ENCODE data around the gene FADS1. TPM values are rescaled to one million over a fixed set of nuclear protein-coding genes. Genes with fewer than 3 reads are reported as not detected.

FADS1 gene
- total RNA-seq, 2 donors from 2014 or later = 50.4 to 56.5 TPM

DNA sequence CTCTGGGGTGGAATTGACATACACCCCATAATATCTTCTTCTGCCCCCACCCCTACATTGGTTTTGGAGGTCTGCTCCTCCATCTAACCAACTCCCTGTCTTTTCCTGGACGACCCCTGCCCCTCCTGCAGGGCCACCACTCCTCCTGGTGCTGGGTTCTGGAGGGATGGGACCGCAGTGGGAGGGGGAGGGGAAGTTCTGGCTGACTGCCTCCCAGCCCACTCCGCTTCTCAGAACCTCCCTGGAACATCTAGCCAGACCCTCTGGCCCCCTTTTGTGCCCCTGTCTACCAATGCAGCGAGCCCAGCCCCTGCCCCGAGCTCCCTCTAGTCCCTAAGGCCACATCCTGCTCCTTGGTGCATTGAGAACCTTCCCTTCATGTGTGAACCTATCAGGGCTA lies 63.1 kb downstream of the FADS1 start:
- DNase-seq (ENCODE audit: low spot score) (no peak), ATAC-seq (no peak)
- Mint-ChIP-seq H3K4me3 (peak overlapping the region; percentile 82), H3K27ac (peak overlapping the region in 1 of 2 donors; percentile 18), H3K36me3 (no peaks in the 10 kb centered on the region), H3K27me3 (peaks cover 8% of the 10 kb centered on the region in 2 donors), H3K4me1 (ENCODE audit: low read depth in 2 of 2) (peaks cover 29 to 37% of the 10 kb centered on the region in 2 donors), H3K9me3 (no peaks in the 10 kb centered on the region)

DNA sequence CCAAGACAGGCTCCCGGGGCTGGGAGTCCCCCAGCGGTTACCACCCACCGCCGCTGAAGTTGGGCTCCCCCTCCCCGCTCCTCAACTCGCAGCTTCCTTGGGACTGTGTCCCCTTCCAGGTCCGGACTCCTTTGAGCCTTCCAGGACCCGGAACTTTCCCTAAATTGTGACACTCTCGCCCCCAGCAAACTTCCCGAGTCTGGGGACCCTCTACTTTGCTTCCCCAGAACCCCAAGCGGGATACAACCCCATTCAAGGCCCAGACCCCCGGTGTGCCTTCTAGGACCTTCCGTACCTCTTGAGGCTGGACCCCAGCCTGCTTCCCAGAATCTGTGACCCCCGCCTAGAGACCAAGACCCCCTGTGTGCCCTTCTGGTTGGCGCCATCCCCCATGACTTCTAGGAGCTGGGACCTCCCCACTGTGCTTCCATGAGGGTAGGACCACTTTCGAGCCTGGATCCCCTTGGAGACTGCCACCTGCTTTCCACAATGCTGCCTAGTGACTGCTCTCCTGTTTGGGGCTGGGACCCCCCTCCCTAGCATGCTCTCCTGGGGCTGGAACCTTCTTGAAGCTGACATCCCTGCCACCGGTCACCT lies 63.8 kb downstream of the FADS1 start:
- no peak for DNase-seq (ENCODE audit: low spot score)

DNA sequence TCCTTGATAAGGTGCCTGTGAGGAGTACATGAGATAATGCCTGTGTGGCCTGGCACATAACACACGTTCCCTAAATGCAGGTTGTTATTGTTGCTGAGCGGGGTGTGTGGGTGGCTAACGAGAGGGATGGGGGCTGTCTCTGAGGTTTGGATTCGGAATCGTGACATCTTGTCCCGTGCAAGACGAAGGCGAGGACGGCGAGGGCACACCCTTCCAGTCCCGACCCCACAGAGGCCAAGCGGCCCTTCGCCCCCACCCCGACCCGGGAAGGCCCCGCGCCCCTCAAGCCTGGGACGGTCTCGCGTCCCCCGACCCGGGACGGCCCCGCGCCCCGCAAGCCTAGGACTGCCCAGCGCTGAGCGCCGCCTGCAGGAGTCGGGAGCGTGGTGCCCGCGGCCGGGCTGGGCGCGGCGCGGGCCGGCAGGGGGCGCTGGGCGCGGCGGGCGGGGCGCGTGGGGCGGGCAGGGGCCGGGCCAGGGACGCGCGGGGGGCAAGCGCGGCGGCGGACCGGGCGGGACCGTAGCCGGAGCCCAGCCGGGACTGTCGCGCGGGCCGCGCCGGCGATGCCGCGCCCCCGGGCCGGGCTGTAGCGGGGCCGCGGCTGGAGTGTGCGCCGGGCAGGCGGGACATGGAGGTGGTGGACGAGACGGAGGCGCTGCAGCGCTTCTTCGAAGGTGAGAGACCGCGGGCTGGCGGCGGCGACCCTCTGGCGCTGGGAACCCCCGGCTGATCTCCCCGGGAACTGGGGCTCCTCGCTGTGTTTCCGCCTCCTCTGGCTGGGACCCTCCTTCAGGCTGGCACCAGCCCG lies 64.5 kb downstream of the FADS1 start, which contains the start of gene MYRF:
TSS of gene MYRF (plus strand) at position 520 of the 808 bp plus-strand sequence. CDS start at position 629, 109 bp downstream.
- ATAC-seq = peak; percentile 80 to 87
- DNase-seq (ENCODE audit: low spot score) = peak; percentile 70
- H3K9me3 Mint-ChIP-seq = no peaks in the 10 kb centered on the region
- H3K4me1 Mint-ChIP-seq (ENCODE audit: low read depth in 2 of 2) = peaks cover 28 to 35% of the 10 kb centered on the region in 2 donors
- H3K27ac Mint-ChIP-seq = peak within 1 kb of the TSS; percentile 18 to 26
- peaks cover 8% of the 10 kb centered on the region in 2 donors for H3K27me3 Mint-ChIP-seq
- peak within 1 kb of the TSS; percentile 82 for H3K4me3 Mint-ChIP-seq
- no peaks in the 10 kb centered on the region for H3K36me3 Mint-ChIP-seq

More for the DNA sequence above, 63.8 kb downstream of the FADS1 start:
- H3K4me1 Mint-ChIP-seq (ENCODE audit: low read depth in 2 of 2) = peaks cover 29 to 37% of the 10 kb centered on the region in 2 donors
- peak overlapping the region; percentile 82 for H3K4me3 Mint-ChIP-seq
- peaks cover 8% of the 10 kb centered on the region in 2 donors for H3K27me3 Mint-ChIP-seq
- H3K36me3 Mint-ChIP-seq = no peaks in the 10 kb centered on the region
- peak overlapping the region; percentile 18 to 26 for H3K27ac Mint-ChIP-seq
- no peaks in the 10 kb centered on the region for H3K9me3 Mint-ChIP-seq
- ATAC-seq = no peak

DNA sequence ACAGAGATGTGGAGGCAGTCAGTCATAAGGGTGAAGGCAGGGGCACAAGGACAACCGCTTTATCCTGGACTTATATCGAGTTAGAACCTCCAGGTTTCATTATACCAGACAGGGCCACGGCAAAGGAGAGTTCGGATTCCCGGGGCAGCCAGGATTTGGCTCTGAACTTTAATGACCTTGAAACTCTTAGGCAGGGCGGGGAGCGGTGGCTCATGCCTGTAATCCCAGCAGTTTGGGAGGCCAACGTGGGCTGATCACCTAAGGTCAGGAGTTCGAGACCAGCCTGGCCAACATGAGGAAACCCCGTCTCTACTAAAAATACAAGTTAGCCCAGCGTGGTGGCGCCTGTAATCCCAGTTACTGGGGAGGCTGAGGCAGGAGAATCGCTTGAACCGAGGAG lies 65.4 kb downstream of the FADS1 start:
- H3K27me3 Mint-ChIP-seq = peaks cover 8% of the 10 kb centered on the region in 2 donors
- peaks cover 21 to 27% of the 10 kb centered on the region in 2 donors for H3K4me1 Mint-ChIP-seq (ENCODE audit: low read depth in 2 of 2)
- H3K9me3 Mint-ChIP-seq = no peaks in the 10 kb centered on the region
- ATAC-seq (no peak), DNase-seq (ENCODE audit: low spot score) (no peak)
- no peaks in the 10 kb centered on the region for H3K36me3 Mint-ChIP-seq
- no peak overlapping the region for H3K27ac Mint-ChIP-seq
- peak overlapping the region; percentile 34 for H3K4me3 Mint-ChIP-seq

DNA sequence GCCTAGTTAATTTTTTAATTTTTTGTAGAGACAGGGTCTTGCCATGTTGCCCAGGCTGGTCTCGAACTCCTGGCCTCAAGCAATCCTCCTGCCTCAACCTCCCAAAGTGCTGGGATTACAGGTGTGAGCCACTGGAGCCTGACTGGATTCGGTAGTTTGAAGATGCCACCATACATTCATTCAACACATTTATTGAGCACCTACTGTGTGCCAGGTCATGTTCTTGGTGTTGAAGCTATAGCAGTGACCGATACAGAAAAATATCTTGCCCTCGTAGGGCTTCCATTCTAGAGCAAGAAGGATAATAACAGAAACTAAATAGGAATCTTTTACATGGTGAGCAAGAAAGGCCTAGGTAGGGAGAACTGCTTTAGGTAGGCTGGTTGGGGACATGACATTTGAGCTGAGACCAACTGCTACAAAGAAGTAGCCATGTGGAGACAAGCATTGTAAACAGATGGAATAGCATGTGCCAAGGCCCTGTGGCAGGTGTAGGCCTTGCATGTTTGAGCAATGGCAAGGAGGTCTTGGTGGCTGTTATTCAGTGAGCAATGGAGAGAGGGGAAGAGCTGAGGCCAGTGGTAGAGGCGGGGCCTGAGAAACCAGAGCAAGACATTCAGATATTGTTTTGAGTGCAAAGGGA lies 66.1 kb downstream of the FADS1 start:
- peak overlapping the region; percentile 34 for H3K4me3 Mint-ChIP-seq
- peaks cover 17 to 20% of the 10 kb centered on the region in 2 donors for H3K4me1 Mint-ChIP-seq (ENCODE audit: low read depth in 2 of 2)
- peaks cover 8% of the 10 kb centered on the region in 2 donors for H3K27me3 Mint-ChIP-seq
- DNase-seq (ENCODE audit: low spot score) (no peak), ATAC-seq (no peak)
- H3K27ac Mint-ChIP-seq = no peak overlapping the region
- no peaks in the 10 kb centered on the region for H3K9me3 Mint-ChIP-seq
- no peaks in the 10 kb centered on the region for H3K36me3 Mint-ChIP-seq

Other genes starting within 250 kb of the FADS1 start
- not detected for gene SYT7, start 235.9 kb downstream of the FADS1 start, total RNA-seq
- gene DAGLA, start 136.6 kb downstream of the FADS1 start, total RNA-seq = under 1 TPM; 0.08 to 0.10 TPM
- gene MYRF, start 64.4 kb downstream of the FADS1 start, total RNA-seq = 1 to 10 TPM; 3.7 to 5.5 TPM
- 100 to 1,000 TPM; 119 to 133 TPM for gene TMEM258, start 24.4 kb downstream of the FADS1 start, total RNA-seq
- 100 to 1,000 TPM in 1 of 2 donors, 10 to 100 TPM in 1; 75.8 to 155 TPM for gene FEN1, start 24.1 kb downstream of the FADS1 start, total RNA-seq
- gene FADS2, start 11.3 kb upstream of the FADS1 start, total RNA-seq = 10 to 100 TPM; 69.1 to 90.1 TPM
- 10 to 100 TPM; 13.2 to 14.0 TPM for gene FADS3, start 74.5 kb upstream of the FADS1 start, total RNA-seq
- gene RAB3IL1, start 100.6 kb upstream of the FADS1 start, total RNA-seq = not detected
- 1 to 10 TPM; 1.0 to 1.9 TPM for gene BEST1, start 133.3 kb upstream of the FADS1 start, total RNA-seq
- over 10,000 TPM in 1 of 2 donors, 1,000 to 10,000 TPM in 1; 5,097 to 40,662 TPM for gene FTH1, start 150.6 kb upstream of the FADS1 start, total RNA-seq